Testis (tissue), 2 donors: ENCODE results near the gene TBC1D25.

ENCODE experiments used
- CTCF ChIP-seq, 3 experiments: fragments of 450-650 bp in 2 of 3; fragments of 200-600 bp in 1 of 3; sonication (generic) in 1 of 3; IDR thresholded peaks; one replicate each; pipeline ENCODE4 v1.5.1; 2016 to 2019; ENCODE audit warnings: antibody characterized with exemption in 3 of 3, mild to moderate bottlenecking in 2 of 3, moderate library complexity in 1 of 3
- POLR2A ChIP-seq: fragments of 450-650 bp; IDR thresholded peaks from one replicate; pipeline ENCODE4 v1.6.1; 2017; ENCODE audit warnings: antibody characterized with exemption, mild to moderate bottlenecking, moderate library complexity

GRCh38 chrX:48599341-48599740 is 59.8 kb downstream of the TBC1D25 start:
- TF ChIP-seq POLR2A (no peak), CTCF (IDR thresholded peaks at IDR 0.05) (no peak)
